ENCODE data around the gene COPS9. TPM values are rescaled to one million over a fixed set of nuclear protein-coding genes. Genes with fewer than 3 reads are reported as not detected.
A peak's percentile ranks its signal among the peaks of the same experiment; 100 is the strongest.

COPS9 gene
- total RNA-seq (77.6 TPM), polyA plus RNA-seq (100 to 1,000 TPM; 309 to 330 (median 327) TPM)

DNA sequence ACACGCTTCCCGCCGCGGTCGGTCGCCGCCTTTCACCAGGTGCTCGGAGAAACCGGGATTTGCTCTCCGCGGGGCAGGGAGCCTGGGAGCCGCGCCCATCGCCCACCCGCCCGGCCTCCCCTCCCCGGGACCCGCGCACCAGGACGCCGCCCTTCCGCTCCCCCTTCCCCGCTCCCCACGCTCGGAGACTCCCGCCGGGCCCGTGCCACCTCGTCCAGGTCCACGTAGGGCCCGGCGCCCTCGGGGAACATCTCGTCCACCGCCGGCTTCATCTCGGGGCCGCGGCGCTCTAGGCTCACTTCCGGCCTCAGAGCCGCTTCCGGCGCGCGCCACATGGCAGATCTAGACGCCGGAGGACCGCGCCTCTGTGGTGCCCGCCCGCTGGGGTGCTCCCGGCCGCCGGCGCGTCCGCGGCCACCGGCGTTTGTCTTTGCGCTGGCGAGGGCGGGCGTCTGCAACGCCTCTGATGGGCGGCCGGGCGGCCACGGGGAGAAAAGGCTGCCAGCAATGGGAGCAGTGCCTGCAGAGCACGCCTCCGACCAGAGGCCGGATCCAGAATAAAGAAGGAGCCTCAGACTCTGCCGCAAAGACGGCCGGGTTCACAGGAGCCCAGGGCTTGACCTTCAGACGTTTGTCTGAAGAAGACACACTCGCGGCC, at the start of gene COPS9:
Gene COPS9, minus strand, starts transcription at position 293 of the 658 bp plus-strand sequence. Its CDS starts 21 bp downstream, at position 272.
- Mint-ChIP-seq H3K4me3 (peak within 1 kb of the TSS; percentile 91 to 98 (median 96)), H3K9me3 (peaks cover 0 to 1% (median 0%) of the 10 kb centered on the region in 7 donors), H3K27me3 (peaks cover 7% of the 10 kb centered on the region), H3K27ac (peak within 1 kb of the TSS; percentile 88 to 90 (median 90)), H3K4me1 (peaks cover 9 to 44% (median 20%) of the 10 kb centered on the region in 4 donors), H3K36me3 (peaks cover 12% of the 10 kb centered on the region)
- Histone ChIP-seq H3K4me1 (ENCODE audit: control insufficient read depth, insufficient read depth, low read length, poor library complexity, severe bottlenecking) (peaks cover 18% of the 10 kb centered on the region), H3K27ac (ENCODE audit: insufficient read depth, low read length, poor library complexity, severe bottlenecking) (peak within 1 kb of the TSS; percentile 59), H3K4me3 (ENCODE audit: low read depth, low read length) (peak within 1 kb of the TSS; percentile 79), H3K27me3 (ENCODE audit: control insufficient read depth, insufficient read depth, low read length) (no peaks in the 10 kb centered on the region), H3K9me3 (ENCODE audit: control insufficient read depth in 2 of 2, low read length in 2 of 2) (no peaks in the 10 kb centered on the region), H3K36me3 (ENCODE audit: control insufficient read depth, insufficient read depth, low read length) (peaks cover 26% of the 10 kb centered on the region)
- DNase-seq: peak; percentile 76 to 91 (median 86)
- peak; percentile 97 for ATAC-seq (ENCODE audit: low read depth in 2 of 2)

DNA sequence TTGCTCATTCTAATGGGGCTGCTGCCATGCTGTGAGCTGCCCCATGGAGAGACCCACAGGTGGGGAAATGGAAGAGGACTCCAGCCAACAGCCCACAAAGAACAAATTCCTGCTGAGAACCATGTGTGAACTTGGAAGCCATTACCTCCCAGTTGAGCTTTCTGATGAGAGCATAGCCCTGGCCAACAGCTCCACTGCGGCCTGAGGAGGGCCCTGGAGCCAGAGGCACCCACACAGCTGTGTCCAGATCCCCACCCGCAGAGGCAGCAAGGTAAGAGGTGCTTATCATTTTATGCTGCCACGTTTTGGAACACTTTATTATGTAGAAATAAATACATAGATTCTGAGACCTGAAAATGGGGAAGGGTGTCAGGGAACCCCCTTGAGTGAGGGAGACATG, 48.6 kb upstream of the COPS9 start:
- H3K27ac Mint-ChIP-seq: no peak overlapping the region
- H3K4me1 Mint-ChIP-seq: peaks cover 0 to 5% (median 0%) of the 10 kb centered on the region in 4 donors
- Histone ChIP-seq H3K9me3 (ENCODE audit: control insufficient read depth in 2 of 2, low read length in 2 of 2) (peaks cover 0 to 4% of the 10 kb centered on the region in 2 experiments), H3K4me3 (ENCODE audit: low read depth, low read length) (no peak overlapping the region), H3K4me1 (ENCODE audit: control insufficient read depth, insufficient read depth, low read length, poor library complexity, severe bottlenecking) (no peaks in the 10 kb centered on the region), H3K27ac (ENCODE audit: insufficient read depth, low read length, poor library complexity, severe bottlenecking) (no peak overlapping the region), H3K27me3 (ENCODE audit: control insufficient read depth, insufficient read depth, low read length) (no peaks in the 10 kb centered on the region), H3K36me3 (ENCODE audit: control insufficient read depth, insufficient read depth, low read length) (no peaks in the 10 kb centered on the region)
- ATAC-seq (ENCODE audit: low read depth in 2 of 2) (no peak), DNase-seq (no peak)
- H3K36me3 Mint-ChIP-seq: no peaks in the 10 kb centered on the region
- H3K27me3 Mint-ChIP-seq: peaks cover 13% of the 10 kb centered on the region
- H3K9me3 Mint-ChIP-seq: peaks cover 0 to 11% (median 0%) of the 10 kb centered on the region in 7 donors
- H3K4me3 Mint-ChIP-seq: no peak overlapping the region

DNA sequence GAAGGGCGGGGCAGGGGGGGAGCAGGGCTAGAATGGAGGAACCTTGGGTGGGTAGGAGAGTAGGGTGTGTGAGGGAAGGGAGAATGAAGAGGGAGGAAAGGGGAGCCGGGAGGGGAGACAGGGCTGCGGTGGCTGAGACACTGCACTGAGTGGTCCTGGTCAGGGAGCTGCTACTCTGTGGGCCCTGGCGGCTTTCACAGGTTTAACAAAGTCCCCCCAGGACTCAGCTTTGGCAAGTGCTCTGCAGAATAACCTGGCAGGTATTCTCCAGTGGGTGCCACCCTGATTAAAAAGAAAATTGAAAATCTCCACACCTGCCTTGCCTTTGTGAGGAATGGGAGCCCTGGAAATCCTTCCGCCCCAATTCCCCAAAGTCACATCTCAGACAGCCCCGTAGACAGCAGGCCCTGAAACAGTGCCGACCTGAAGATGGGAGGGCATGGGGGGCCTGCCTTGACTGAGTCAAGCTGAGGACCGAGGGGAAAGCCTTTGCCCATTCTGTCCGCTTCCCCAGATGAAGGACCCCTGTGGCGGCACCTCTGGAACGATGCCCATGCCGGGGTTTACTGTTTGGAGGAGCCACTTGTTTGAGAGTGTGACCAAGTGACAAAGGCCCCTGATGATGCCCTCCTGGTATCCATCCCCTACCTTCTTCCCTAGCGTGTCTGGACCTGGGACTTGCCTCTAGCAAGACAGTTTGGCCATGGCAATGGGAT, 47.9 kb upstream of the COPS9 start:
- Mint-ChIP-seq H3K27me3 (peaks cover 13% of the 10 kb centered on the region), H3K36me3 (no peaks in the 10 kb centered on the region), H3K4me3 (no peak overlapping the region), H3K27ac (no peak overlapping the region), H3K9me3 (peaks cover 0 to 11% (median 0%) of the 10 kb centered on the region in 7 donors), H3K4me1 (peaks cover 0 to 5% (median 0%) of the 10 kb centered on the region in 4 donors)
- H3K27me3 ChIP-seq (ENCODE audit: control insufficient read depth, insufficient read depth, low read length): no peaks in the 10 kb centered on the region
- DNase-seq: no peak
- H3K4me1 ChIP-seq (ENCODE audit: control insufficient read depth, insufficient read depth, low read length, poor library complexity, severe bottlenecking): no peaks in the 10 kb centered on the region
- peaks cover 0 to 4% of the 10 kb centered on the region in 2 experiments for H3K9me3 ChIP-seq (ENCODE audit: control insufficient read depth in 2 of 2, low read length in 2 of 2)
- ATAC-seq (ENCODE audit: low read depth in 2 of 2): no peak
- no peak overlapping the region for H3K27ac ChIP-seq (ENCODE audit: insufficient read depth, low read length, poor library complexity, severe bottlenecking)
- no peaks in the 10 kb centered on the region for H3K36me3 ChIP-seq (ENCODE audit: control insufficient read depth, insufficient read depth, low read length)
- H3K4me3 ChIP-seq (ENCODE audit: low read depth, low read length): no peak overlapping the region

DNA sequence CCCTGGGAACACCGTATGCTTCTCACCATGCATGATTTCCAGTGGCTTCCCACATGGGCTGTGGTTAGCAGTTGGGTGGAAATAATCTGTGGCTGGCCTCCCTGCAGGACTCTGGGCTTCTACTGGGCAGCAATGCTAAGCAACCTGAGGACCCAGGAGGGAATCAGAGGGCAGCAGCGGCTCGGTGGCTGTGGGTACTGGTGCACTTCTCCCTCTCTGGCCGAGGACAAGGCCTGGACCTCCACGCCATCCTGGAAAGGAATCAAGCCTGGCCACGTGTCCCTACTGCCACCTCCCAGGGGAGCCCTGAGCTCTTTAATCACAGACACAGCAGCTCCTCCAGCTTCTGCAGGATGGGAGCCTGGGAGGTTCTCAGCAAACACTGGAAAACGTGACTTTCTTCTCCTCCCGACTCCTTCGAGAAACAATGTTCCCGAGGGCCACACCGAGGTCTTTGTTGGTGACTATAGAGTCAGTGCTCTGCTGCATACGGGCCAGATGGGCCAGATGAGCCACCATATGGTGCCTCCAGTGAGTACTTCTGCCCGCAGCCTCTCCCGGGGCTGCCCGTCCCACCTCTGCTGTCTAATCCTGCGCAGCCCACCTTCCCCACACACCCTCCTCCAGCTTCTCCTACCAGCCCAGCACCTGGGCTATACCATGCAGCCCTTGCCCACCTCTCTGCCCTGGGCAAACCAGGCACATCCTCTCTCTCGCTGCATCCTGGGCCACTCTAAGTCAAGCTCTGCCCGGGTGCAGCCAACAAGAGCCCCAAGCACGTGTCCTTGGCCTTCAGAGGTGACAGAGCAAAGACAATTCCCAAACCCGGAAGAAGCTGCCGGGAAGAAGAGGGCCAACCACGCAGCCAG, 47.1 kb upstream of the COPS9 start:
- Histone ChIP-seq H3K27ac (ENCODE audit: insufficient read depth, low read length, poor library complexity, severe bottlenecking) (no peak overlapping the region), H3K36me3 (ENCODE audit: control insufficient read depth, insufficient read depth, low read length) (no peaks in the 10 kb centered on the region), H3K27me3 (ENCODE audit: control insufficient read depth, insufficient read depth, low read length) (no peaks in the 10 kb centered on the region), H3K9me3 (ENCODE audit: control insufficient read depth in 2 of 2, low read length in 2 of 2) (peaks cover 0 to 4% of the 10 kb centered on the region in 2 experiments), H3K4me3 (ENCODE audit: low read depth, low read length) (no peak overlapping the region), H3K4me1 (ENCODE audit: control insufficient read depth, insufficient read depth, low read length, poor library complexity, severe bottlenecking) (no peaks in the 10 kb centered on the region)
- Mint-ChIP-seq H3K9me3 (peaks cover 0 to 11% (median 0%) of the 10 kb centered on the region in 7 donors), H3K4me1 (peaks cover 0 to 5% (median 0%) of the 10 kb centered on the region in 4 donors), H3K4me3 (no peak overlapping the region), H3K36me3 (no peaks in the 10 kb centered on the region), H3K27ac (no peak overlapping the region), H3K27me3 (peaks cover 16% of the 10 kb centered on the region)
- no peak for ATAC-seq (ENCODE audit: low read depth in 2 of 2)
- DNase-seq: no peak

DNA sequence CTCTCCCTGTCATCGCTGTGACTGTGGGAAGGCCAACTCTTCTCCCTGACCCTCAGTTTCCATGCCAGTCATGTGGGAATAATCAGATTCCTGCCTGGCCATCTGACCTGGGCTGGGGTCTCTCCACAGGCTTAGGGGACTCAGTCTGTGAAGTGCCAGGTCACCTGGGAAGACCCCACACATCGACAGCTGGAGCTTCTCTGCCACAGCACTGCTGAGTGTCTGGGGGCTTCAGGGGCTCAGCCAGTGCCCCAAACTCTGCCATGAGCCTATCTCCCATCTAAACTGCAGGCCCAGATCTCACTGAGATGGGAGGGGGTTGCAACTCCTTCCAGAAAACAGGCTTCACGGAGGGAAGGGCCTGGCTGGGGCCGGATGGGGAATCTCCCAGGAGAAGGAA, 46.4 kb upstream of the COPS9 start:
- H3K4me1 ChIP-seq (ENCODE audit: control insufficient read depth, insufficient read depth, low read length, poor library complexity, severe bottlenecking): no peaks in the 10 kb centered on the region
- Mint-ChIP-seq H3K4me3 (no peak overlapping the region), H3K9me3 (peaks cover 0 to 6% (median 0%) of the 10 kb centered on the region in 7 donors), H3K4me1 (peaks cover 0 to 5% (median 0%) of the 10 kb centered on the region in 4 donors), H3K36me3 (no peaks in the 10 kb centered on the region), H3K27me3 (peaks cover 19% of the 10 kb centered on the region), H3K27ac (no peak overlapping the region)
- no peaks in the 10 kb centered on the region for H3K36me3 ChIP-seq (ENCODE audit: control insufficient read depth, insufficient read depth, low read length)
- ATAC-seq (ENCODE audit: low read depth in 2 of 2) (no peak), DNase-seq (no peak)
- no peak overlapping the region for H3K4me3 ChIP-seq (ENCODE audit: low read depth, low read length)
- no peaks in the 10 kb centered on the region for H3K27me3 ChIP-seq (ENCODE audit: control insufficient read depth, insufficient read depth, low read length)
- no peak overlapping the region for H3K27ac ChIP-seq (ENCODE audit: insufficient read depth, low read length, poor library complexity, severe bottlenecking)
- H3K9me3 ChIP-seq (ENCODE audit: control insufficient read depth in 2 of 2, low read length in 2 of 2): peaks cover 0 to 2% of the 10 kb centered on the region in 2 experiments

DNA sequence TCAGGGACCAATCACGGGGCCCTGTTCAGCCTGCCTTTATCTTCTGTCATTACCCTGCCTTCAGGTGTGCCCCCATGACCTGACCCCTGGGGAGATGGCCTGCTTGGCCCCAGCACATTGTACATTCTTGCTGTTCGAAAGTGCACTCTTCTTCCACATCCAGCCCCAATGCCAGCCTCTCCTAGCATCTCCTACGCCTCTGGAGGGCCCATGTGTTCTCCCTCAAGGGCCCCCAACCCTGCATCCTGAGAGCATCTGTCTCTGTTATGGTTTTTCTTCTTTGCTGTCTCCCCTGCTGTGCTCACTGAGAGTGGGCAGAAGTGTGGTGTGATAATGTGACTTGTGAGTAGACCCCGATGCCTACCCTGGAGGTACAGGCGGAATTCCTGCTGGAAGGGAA, 45.9 kb upstream of the COPS9 start:
- Histone ChIP-seq H3K27ac (ENCODE audit: insufficient read depth, low read length, poor library complexity, severe bottlenecking) (no peak overlapping the region), H3K36me3 (ENCODE audit: control insufficient read depth, insufficient read depth, low read length) (no peaks in the 10 kb centered on the region), H3K9me3 (ENCODE audit: control insufficient read depth in 2 of 2, low read length in 2 of 2) (no peaks in the 10 kb centered on the region), H3K4me1 (ENCODE audit: control insufficient read depth, insufficient read depth, low read length, poor library complexity, severe bottlenecking) (no peaks in the 10 kb centered on the region), H3K27me3 (ENCODE audit: control insufficient read depth, insufficient read depth, low read length) (no peaks in the 10 kb centered on the region), H3K4me3 (ENCODE audit: low read depth, low read length) (no peak overlapping the region)
- no peak for ATAC-seq (ENCODE audit: low read depth in 2 of 2)
- Mint-ChIP-seq H3K9me3 (peaks cover 0 to 6% (median 0%) of the 10 kb centered on the region in 7 donors), H3K36me3 (no peaks in the 10 kb centered on the region), H3K27ac (no peak overlapping the region), H3K27me3 (peaks cover 21% of the 10 kb centered on the region), H3K4me3 (no peak overlapping the region), H3K4me1 (peaks cover 0 to 5% (median 0%) of the 10 kb centered on the region in 4 donors)
- no peak for DNase-seq

DNA sequence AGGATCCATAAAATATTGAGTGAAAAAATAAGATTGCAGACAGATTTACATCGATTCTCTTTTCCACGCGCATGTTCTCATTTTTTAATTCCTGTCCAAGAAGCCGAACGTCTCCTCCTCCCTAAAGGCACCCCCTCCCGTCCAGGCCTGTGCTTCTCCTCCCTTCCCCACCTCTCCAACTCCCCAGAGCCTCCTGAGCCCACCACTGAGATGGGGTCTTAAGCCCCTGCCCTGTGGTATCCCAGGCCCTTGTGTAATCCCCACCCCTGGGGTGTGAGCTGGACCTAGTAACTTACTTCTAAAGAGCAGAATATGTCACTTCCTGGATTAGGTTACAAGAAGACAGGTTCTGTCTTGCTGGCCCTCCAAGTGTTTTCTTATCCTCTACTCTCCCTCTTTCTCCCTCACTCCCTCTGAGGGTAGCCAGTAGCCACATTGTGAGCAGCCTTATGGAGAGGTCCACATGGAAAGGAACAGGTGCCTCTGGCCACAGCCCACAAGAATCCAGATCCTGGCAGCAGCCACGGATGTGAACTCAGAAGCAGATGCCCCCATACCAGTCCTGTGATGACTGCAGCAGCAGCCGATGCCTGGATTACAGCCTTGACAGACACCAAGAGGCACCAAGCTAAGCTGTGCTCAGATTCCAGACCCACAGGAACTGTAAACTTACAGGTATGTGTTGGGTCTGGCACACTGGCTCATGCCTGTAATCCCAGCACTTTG, 44.0 kb upstream of the COPS9 start:
- H3K36me3 ChIP-seq (ENCODE audit: control insufficient read depth, insufficient read depth, low read length): no peaks in the 10 kb centered on the region
- Mint-ChIP-seq H3K27me3 (peaks cover 28% of the 10 kb centered on the region), H3K9me3 (peaks cover 0 to 3% (median 0%) of the 10 kb centered on the region in 7 donors), H3K4me1 (peaks cover 0 to 5% (median 0%) of the 10 kb centered on the region in 4 donors), H3K27ac (no peak overlapping the region), H3K4me3 (no peak overlapping the region), H3K36me3 (no peaks in the 10 kb centered on the region)
- no peak overlapping the region for H3K27ac ChIP-seq (ENCODE audit: insufficient read depth, low read length, poor library complexity, severe bottlenecking)
- no peak for DNase-seq
- H3K4me1 ChIP-seq (ENCODE audit: control insufficient read depth, insufficient read depth, low read length, poor library complexity, severe bottlenecking): no peaks in the 10 kb centered on the region
- H3K27me3 ChIP-seq (ENCODE audit: control insufficient read depth, insufficient read depth, low read length): no peaks in the 10 kb centered on the region
- no peak for ATAC-seq (ENCODE audit: low read depth in 2 of 2)
- no peak overlapping the region for H3K4me3 ChIP-seq (ENCODE audit: low read depth, low read length)
- H3K9me3 ChIP-seq (ENCODE audit: control insufficient read depth in 2 of 2, low read length in 2 of 2): no peaks in the 10 kb centered on the region

Measured in CD4-positive, CD25-positive, alpha-beta regulatory T cell (primary cell).